DMS53 (cell line): Measurements from ENCODE around the gene ADD2.
"Not testable (repeated sequence)": the region's sequence is repeated elsewhere in the genome, so short reads cannot be mapped to it uniquely, and the experiment has no call there.

Experiments
- DNase-seq: peaks from one replicate; lab custom pipeline; 2025; lab: John Stamatoyannopoulos, UW

The ADD2 gene

DNA sequence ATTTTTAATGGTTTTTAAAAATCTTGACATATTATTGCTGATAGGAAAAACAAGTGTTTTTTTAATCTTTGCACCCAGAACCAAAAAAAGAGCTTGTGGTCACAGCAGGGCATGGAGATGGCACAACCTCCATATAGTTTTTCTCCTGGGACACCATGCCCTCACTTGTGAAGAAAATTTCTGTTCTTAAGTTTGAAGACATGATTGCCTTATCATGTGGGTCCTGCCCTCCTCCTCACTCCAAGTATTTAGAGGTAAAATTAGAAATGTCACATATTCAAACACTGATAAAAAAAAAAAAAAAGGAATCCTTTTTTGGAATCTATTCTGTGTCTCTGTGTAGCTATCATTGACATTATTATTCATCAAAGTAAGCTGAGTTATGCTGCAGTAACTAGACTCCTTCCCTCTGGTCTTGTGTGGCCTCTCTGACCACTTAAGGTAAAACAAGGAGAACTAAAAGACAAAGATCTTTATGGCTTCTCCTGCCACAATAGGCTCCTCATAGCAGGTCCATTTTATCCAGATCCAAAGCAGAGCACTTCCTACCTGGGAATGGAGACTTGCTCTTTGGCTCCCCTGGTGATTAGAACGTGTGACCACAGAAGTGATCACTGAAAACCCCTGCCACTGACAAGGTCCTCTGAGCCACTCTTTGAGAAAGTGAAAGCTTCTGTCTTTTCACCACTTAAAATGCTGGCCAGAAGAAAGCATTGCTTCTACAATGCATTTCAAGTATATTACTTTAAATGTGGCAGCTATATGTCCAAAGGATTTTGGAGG lies 19.8 kb downstream of the ADD2 start:
- peak; percentile 36 for DNase-seq

DNA sequence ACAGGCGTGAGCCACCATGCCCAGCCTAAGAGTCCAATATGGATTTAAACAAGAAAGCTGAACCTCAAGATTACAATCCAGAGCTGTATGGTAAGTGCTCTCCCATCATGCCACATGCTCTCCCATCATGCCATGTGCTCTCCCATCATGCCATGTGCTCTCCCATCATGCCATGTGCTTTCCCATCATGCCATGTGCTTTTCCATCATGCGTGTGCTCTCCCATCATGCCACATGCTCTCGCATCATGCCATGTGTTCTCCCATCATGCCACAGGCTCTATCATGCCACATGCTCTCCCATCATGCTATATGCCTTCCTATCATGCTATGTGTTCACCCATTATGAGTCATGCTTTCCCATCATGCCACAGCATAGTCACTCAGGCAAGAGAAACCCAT lies 20.7 kb downstream of the ADD2 start:
- DNase-seq: no peak

DNA sequence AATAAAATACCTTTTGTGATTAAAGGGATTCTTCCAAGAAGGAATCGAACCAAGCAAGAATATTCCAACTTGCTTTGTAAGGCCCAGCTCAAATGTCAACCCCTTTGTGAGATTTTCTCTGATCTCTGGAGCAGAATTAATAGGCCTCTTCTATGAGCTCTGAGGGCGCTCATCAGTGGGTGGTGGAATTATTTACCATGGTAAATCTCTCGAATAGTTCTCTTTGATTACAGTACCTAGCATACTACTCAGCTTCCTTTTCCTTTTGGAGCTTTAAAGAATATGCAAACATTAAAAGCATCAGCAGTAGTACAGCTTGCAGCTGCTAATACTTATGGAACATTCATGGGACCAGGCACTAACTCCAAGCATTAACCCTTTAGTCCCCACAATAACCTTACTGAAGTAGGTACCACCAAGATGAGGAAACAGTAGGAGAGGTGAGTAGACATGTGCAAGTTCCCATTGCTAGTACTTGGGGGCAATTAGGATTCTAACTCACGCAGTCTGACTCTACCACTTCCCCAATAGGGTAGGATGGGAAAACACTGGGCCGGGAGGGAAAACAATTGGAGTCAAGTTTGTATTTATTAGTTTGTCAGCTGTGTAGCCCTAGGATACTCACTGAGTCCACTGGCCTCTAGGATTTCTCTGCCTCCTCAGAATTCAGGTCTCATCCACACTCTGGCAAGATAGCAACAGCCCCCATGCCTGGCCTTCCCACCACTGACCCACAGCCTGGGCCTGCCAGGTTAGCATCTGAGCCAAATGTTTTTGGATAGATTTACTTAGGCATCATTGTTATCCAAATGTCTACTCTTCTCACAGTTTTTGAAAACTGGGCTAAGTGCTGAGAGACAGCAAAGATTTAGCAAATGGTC lies 21.7 kb downstream of the ADD2 start:
- no peak for DNase-seq

DNA sequence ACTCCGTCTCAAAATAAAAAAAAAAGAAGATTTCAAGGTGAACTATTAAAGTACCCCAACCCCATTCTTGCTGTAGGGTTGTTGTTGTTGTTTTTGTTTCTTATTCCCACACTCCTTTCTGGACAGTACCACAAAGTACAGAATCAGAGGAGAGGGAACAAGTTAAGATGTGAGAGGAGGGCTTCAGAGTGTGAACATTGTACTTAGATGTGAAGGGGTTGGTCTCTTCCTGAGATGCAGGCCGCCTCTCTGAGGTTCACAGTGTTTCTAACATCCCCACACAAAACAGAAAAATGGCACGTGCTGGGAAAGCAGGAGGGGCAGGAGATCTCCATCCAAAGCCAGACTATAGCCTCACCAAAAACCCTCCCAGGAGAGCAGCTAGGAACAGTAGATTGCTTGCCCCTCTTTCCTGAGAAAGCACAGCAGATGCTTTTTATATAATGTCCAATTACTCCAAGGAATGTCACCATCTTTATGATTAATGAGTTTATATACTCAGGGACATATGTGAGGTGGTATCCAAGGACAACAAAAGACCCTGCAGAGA lies 22.6 kb downstream of the ADD2 start:
- no peak for DNase-seq

DNA sequence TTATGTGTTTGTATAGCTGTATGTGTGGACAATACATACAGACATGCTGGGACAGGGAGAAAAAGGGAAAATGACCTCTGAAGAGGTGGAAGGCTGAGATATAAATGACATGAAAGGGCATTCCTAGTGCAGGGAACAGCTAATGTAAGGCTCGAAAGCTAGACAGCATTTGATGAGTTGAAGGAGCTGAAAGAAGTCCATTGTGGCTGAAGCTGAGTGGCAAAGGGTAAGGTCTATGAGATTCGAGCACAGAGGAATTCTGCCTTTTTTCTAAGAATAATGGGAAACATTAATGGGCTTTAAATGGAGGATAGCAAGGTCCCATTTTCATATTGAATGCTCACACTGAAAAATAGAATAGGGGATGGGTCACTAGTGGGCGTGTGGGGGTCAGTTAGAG lies 23.6 kb downstream of the ADD2 start:
- DNase-seq: no peak

DNA sequence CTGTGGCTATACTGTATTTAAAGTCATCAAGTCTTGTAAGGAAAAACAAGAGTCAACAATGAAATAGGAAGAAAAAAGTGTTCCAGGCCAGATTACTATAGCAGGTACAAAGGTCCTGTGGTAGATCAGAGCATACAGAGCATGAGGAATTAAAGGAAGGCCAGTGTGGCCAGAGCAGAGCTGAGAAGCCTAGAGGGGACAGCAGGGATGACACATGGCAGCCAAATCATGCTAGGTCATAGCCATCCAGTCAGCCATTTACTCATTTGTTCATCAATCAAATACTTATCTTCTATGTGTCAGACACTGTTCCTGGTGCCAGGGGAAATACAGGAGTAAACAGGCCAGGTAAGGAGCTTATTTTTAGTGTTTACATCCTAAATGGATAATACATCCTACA lies 24.3 kb downstream of the ADD2 start:
- DNase-seq: no peak

DNA sequence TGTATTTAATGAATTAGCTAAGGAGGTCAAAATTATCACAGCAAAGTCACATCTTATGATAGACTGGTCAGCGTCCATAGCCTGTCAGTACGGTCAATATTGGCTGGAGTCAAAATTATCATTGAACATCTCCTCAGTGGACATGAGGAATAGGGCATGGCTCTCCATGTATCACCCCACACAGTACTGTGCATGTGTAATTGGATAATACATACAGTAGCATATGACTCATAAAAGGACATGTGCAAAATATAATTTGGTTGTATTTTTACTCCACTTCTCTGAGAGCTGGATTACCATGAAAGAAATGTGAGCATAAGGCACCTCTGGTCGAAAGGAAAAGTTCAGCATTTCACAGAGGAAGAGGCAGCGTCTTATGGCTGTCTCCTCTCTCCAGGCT lies 24.9 kb downstream of the ADD2 start:
- no peak for DNase-seq

DNA sequence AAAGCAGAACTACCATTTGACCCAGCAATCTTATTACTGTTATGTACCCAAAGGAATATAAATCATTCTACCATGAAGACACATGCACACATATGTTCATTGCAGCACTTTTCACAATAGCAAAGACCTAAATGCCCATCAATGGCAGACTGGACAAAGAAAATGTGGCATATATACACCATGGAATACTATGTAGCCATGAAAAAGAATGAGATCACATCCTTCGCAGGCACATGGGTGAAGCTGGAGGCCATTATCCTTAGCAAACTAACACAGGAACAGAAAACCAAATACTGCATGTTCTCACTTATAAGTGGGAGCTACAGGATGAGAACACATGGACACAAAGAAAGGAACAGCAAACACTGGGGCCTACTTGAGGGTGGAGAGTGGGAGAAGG lies 28.5 kb downstream of the ADD2 start:
- DNase-seq: not testable (repeated sequence)

DNA sequence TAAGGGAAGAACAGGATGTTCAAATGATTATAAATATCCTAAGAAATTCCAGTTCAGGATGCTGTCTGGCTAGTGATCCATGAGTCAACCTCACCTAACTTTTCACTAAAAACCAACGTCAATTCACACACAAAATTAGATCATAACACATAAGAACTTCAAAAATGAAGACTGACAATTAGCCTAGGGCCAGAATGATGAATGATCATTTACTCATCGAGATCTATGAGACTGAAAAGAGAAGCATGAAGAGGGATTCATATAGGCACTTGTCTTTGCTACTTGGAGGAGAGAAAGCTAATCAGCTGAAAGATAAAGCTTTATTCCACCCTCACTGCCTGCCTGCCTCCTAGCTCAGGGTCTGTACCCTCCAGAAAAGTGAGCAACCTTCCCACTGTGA lies 29.8 kb downstream of the ADD2 start:
- no peak for DNase-seq

DNA sequence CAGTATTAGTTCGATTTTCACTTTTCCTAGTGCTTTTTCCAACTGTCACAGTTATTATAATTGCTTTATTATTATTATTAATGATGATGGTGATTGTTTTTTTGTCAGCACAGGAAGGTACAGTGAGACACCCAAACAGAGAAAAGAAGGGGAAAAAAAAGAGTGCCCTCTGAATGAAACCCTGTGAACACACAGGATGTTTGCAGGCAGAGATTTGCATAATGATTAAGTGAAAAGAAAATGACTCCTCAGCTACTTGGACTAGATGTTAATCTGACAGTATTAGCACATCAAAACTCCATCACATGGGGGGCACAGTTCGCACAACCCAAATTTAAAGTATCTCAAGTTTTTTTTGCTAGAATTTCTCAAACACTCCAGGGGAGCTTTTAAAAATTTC lies 32.9 kb downstream of the ADD2 start:
- no peak for DNase-seq

DNA sequence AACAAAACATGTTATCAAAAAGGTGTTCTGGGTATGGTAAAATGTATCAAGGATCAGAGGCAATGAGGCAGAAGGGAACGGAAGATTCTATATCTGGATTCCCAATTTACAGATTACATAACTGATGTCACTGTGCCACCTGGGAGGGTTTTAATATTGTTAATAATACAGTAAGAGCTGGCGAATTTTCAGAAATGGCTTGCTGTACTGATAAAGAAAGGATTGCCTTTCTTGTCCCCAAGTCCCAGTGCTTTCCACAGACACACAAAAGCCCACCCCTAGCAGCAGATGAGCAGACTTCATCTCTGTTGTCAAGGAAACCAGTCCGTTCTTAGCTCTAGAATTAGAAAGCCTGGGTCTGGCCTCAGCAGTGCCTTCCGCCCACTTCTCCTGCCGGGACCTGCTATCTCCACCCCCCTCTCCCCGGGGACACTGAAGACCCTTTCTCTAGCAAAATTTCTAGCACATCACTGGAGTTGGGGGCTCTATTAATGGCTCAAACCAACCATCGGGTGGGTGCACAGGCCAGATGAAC lies 34.3 kb downstream of the ADD2 start:
- no peak for DNase-seq

DNA sequence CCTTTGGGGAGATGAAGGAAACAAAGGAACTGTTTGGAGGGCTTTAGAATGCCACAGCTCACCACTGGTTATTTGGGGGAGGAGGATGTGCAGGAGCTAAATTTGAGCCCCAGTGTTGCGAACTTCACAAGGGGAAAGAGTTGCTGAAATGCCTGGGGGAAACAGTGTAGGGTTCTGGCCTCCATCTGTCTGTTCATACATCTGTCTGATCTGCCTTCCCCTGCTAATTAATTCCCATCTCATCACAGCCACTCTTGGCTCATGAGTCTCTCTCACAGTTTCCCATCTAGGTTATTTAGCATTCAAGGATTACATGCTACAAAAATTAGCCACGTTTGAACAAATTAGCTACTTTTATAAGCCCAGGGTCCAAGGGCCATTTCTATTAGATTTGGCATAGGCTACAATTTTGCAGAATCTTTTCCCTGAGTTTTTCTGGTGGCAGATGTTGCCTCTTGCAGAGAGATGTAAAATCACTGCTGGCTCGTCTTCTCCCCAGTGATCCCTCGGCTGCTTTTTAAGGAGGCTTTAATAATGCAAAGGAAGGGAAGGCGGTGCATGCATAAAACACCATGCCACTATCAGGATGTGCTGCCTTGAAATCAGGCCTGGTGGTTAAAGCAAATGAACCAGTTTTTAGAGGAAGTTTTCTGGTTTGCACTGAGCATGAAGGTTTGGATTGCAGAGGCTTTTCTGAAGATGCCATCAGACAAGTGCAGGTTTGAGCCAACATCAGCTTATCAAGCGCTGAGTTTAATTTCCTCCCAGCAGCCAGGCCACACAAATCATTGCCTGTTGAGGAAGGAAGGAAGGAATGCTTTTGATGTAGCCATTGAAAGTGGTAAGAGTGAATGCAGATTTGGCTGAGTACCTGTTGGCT lies 35.0 kb downstream of the ADD2 start:
- DNase-seq: no peak

DNA sequence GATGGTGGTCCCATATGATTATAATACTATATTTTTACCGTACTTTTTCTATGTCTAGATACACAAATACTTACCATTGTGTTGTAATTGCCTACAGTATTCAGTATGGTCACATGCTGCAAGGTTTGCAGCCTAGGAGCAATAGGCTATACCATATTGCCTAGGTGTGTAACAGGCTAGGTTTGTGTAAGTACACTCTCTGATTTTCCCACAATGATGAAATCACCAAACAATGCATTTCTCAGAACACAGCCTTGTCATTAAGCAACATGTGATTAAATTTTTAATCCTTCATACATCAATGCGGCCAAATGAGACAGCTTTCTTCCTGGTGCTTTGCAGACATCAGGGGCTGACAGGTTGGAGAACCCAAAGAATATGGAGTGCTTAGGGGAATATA lies 37.3 kb downstream of the ADD2 start:
- DNase-seq: no peak

DNA sequence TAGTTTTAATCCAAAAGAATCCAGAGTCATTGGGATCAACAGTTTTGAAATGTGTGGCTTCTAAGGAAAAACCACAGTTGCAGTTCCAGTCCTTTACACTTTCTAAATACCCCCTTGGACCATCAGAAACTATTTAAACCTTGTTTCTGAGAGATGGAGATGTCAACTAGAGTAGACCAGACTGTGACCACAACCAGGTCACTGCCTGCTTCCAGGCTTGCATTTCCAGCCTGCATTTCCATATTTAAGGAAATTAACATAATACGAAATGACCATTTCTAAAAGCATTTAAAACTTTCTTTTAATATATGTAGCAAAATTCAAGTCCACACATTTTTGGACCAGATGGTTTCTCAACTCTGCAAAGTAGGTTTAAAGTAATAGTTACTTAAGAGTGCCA lies 38.4 kb downstream of the ADD2 start:
- DNase-seq: no peak

DNA sequence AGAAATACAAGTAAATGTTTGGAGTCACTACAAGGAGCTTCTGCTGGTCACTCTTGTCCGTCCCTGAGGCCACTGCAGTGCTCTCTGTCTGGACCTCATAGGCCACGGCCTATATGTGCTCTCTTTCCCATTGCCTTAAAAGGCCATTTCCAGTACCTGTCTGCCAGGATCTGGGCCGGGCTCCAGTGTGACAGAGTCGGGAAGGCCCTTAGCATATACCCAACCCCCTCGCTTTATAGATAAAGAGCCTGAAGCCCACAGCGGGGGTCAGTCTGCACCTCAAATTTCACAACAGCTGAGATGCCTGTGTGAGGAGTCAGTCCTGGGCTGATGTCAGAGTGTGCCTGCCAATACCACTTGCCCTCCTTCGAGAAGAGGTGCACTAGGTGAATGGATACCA lies 39.9 kb downstream of the ADD2 start:
- DNase-seq: no peak

DNA sequence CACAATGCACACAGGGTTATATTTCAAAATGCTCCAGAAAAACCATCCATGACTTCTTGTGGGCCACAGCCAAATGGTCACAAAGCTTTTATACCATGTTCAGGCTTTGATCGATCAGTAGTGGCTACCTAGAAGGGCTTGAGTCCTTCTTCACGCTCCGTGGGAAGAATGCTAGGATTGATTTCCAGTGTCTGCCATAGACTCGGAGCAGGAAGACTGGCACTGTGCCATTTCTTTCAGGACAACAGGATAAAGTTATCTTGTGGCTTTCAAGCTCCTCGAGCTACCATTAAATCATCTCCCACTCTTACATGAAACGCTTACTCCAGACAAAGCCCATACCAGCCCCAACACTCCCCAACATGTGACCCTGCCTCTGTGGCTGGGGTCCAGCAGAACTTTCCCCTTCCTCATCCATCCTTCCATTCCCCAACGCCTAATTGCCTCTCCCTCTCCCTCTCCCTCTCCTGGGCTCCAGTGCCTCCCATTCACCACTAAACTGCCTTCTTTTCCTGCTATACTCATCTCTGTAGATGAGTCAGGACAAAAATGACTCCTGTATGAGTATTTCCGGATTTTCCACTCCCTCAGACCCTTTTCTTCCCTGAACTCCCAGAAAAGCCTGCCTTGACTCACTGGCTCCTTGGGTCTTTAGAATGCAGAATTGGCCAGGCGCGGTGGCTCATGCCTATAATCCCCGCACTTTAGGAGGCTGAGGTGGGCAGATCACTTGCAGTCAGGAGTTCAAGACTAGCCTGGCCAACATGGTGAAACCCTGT lies 40.9 kb downstream of the ADD2 start:
- DNase-seq: no peak

DNA sequence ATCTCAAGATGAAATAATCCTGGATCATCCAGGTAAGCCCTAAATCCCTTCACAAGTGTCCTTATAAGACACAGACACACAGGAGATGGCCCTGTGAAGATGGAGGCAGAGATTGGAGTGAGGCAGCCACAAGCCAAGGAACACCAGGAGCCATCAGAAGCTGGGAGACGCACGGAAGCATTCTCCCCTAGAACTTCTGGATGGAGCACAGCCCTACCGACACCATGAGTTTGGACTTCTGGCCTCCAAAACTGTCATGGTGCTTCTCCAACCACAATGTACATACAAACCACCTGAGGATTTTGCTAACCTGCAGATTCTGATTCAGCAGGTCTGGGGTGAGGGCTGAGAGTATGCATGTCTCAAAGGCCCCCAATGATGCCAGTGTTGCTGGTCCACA lies 42.5 kb downstream of the ADD2 start:
- no peak for DNase-seq

DNA sequence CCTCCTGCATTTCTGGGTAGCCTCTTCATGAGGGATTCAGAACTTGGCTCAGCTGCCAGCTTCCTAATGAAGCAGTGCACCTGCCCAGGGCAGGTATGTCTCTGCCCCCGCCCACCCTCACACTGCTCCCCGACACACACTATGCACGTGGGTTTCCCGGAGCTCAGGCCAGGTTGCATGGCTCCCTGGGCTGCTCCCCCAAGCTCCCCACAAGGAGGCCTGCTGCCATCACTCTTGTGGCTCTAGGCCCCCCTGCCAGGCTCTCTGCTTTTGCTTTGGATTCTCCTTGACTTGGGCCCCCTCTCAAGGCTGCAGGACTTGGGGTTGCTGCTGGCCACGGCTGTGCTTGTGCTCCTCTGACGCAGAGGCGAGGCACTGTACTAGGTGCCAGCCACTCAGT lies 43.6 kb downstream of the ADD2 start:
- no peak for DNase-seq

DNA sequence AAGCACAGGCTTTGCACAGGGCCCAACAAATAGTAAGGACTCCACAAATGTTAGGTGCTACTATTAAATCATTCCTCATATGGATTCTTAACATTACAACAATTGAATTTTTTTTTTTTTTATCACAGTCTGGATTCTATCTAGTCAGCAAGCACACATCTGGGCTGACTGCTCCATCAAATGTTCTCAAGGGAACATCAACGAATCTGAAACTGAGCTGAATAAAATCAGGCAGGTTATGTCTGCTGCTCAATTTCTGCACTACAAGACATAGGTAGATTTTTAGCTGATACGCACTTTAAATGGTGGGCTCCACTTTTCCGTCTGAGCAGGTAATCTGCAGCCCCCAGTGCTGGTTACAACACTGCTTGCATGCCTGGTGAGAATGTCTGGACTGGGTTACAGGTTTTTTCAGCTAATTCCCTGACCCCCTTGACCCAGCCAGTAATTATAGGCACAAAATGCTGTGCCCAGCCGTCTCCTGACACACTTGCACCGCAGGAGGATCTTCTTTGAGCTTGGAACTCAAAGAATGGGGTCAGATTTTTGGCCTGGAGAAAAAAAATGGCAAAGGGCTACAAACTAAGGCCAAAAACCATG lies 44.6 kb downstream of the ADD2 start:
- no peak for DNase-seq

DNA sequence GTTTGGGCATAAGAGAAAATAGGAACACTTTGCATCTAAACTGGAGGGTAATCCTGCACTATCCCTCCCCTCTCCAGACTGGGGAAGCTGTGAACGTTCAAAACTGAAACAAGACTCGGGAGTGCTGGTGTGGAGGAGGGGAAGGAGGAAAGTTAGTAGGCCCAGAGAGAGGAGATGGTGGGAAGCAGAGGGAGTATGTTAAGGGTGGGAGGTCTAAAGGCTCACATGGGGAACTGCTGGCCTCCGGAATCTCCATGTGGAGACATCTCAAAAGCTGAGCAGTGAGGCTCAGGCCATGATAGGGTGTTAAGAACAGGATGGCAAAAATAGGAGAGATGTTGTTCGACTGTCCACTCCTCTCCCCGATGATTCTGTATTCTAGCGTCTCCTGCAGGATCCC lies 47.9 kb downstream of the ADD2 start:
- no peak for DNase-seq

DNA sequence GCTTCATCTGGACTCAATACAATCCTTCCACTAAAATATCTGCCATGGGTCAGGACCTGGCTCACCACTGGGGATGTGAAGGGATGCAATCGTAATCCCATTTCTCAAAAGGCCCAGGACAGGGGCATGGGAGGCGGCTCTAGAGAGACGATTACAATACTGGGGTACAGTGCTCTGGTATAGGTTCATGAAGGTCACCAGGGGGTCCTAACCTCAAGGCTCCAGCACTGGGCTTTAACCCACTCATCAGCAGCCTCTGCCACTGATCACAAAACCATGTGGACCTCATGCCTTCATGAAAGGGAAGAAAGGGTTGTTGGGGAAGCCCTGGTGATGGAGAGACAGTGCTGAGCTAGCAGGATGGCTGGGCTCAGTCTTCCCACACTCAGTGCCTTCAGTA lies 48.8 kb downstream of the ADD2 start:
- no peak for DNase-seq
